Activated gamma-delta T cell (primary cell): Measurements from ENCODE around the gene HEXB.

Experiments used
- DNase-seq: peaks from one replicate; lab custom pipeline; 2025; lab: John Stamatoyannopoulos, UW
- total RNA-seq, 2 donors: gene quantifications; one replicate each; lab custom pipeline; 2026; lab: John Stamatoyannopoulos, UW

HEXB gene
- 50.5 to 62.8 reads per million in 2 donors for total RNA-seq

DNA sequence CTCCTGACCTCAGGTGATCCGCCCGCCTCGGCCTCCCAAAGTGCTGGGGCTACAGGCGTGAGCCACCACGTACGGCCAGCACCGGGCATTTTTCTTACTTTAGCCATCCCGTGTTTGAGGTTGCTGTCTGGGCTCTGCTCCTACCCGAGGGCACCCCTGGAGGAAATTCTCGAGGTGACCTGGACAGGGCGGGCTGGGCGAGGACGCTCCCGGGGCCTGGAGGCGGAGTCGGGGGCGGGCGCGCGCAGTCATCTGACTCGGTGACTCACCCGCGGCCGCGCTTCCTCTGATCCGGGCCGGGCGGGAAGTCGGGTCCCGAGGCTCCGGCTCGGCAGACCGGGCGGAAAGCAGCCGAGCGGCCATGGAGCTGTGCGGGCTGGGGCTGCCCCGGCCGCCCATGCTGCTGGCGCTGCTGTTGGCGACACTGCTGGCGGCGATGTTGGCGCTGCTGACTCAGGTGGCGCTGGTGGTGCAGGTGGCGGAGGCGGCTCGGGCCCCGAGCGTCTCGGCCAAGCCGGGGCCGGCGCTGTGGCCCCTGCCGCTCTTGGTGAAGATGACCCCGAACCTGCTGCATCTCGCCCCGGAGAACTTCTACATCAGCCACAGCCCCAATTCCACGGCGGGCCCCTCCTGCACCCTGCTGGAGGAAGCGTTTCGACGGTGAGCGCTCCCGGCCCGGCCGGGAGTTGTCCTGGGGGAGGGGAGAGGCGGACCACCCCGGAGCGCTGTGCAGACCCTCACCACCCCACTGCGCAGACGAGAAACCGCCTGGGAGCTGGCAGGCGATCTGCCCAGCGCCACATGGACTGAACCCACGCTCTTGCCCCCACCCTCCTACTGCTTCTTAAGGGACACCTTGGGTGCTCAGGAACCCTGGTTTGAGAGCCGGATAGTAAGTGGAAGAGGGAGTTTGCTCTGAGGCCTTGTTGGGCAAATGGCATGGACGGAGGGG, at the start of gene HEXB:
HEXB (plus strand) TSS at position 334 of the 952 bp plus-strand sequence; CDS start at position 362, 28 bp downstream.
- peak; percentile 72 for DNase-seq

DNA sequence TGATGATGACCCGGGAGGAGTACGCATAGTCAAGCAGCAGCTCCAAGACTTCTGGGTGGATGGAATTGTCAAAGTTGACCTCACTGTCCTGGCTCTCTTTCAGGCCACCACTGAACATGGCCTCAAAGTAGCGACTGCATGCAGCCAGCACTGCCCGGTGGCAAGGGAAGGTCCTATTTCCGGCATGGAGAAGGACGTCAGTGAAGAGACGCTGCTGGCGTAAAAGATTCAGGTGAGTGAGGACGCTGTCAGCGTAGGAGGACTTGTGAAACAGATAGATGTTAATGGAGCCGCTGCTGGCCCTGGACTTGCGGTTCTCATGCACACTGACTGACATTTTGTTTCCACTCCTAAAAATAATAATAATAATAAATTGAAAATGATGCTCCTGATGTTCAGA, 48.9 kb upstream of the HEXB start:
- DNase-seq = no peak

DNA sequence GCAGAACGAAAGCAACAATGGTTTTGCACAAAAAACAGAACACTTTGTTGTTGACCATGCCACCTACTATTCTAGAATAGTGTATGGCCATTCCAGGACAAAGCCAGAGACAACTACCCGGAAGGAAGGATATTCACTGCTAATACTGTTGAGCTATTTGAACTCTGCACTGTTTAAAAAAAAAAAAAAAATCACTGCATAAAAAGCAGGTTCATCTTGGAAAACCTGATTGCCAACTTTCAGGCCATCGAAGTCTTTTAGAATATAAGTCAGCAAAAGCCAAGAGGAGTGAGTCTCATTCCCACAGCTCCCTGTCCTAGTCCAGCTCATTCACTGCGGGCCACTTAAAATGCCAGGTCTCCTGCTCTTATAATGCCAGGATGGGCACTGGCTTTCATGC, 48.5 kb upstream of the HEXB start:
- DNase-seq = no peak

DNA sequence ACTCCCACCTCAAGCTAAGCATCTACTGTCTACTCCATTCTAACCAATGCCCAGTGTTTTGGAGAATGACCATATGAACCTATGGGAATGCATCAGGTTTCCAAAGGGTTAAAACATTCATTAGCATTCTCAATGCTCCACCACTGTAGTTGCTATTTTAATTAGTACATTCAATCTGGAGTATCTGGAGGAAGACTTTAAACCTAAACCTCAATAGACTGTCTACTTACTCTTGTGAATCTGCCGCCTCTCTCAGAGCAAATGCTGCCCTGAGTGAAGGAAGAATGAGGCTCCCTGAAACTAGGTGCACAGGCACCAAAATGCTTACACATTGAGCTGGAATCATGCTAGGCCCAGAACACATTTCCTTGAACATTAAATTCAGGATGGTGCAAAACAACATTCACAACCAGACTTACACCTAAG, 46.5 kb upstream of the HEXB start:
- no peak for DNase-seq

DNA sequence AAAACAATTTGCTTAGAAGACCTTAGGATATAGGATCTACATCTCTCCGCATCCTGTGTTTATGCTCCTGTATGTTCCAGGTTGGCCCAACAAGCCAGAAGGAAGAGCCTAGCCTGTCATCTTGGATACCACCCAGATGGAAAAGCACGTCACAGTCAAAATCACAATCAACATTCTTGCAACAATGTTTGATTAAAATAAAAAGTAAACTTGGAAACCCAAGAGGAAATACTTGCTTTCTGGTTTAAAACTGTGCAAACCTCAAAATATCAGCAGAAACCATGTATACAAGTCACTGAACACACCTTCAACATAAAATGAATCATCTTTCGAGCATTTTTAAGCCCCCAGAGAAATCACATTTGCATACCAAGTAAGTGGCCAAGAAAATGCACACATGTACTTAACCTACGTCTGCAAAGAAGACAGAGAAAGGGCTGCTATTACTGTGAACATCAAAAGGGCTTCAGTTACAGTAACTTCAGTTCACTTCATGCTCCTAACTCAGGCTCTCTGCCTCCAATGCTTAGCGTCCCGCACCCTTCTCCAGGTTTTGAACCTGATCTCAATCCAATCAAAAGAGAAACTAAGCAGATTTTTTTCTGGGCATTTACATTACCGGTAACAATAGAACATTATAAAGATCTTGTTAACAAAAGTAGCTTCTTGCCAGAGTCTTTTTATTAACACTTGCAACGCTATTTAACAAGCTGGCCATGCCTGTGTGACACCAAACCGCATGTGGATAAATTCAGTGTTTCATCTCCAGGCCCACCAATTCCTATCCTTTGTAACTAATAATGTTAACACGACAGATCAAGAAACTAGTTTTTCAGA, 45.8 kb upstream of the HEXB start:
- DNase-seq = no peak

DNA sequence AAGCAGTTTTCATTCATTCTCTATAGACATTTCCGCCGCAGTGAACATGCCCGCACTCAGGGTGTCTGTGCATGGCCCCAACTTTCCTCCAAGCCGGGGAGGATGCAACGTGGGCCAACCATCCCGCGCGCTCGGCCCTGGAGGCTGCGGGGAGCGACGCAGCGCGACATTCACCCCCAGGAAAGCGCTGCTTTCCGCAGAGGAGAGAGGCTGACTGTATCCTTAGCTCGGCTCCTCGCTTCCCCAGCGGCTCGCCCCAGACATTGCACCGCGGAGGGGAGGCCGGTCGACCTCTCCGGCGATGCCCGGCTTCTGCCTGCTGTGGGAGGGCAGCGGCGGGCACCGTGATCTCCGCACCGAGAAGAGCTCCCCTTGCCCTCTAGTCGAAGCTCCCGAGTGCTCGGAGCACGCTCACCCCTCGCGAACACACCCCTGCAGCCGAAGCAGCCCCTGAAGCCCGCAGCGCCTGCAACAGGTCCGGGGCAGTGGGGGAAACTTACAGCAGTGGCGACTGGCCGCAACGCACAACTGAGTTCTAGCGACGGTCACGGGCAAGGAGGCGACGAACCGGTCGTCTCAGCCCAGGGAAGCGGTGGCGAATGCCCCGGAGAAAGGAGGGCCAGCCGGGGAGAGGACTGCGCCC, 45.1 kb upstream of the HEXB start:
- peak; percentile 26 for DNase-seq

DNA sequence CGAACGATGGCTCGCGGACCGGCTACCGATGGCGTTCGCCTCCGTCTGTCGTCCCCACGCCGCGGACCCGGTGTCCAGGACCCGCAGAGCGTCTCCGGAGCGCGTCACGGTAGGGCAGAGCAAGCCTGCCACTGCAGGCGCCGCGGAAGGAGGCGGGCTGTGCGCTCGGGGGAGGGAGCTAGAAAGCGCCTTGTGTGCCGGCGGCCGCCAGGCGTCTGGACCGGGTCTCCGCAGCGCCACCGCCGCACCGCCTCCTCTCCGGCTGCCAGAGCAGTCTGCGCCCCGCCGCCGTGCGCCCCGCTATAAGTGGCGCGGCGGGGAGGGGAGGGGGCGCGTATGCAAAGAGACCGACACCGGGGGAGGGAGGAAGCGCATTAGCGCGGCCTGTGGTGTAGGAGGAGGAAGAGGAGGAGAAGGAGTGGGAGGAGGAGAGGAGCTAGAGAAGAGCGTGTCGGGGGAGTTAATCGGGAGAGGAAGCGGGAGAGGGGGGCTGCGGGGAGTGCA, 44.5 kb upstream of the HEXB start, which contains the start of gene ENC1:
ENC1 (minus strand) TSS at position 279 of the 504 bp plus-strand sequence. CDS start 4,243 bp downstream, outside the sequence.
- peak; percentile 64 for DNase-seq

DNA sequence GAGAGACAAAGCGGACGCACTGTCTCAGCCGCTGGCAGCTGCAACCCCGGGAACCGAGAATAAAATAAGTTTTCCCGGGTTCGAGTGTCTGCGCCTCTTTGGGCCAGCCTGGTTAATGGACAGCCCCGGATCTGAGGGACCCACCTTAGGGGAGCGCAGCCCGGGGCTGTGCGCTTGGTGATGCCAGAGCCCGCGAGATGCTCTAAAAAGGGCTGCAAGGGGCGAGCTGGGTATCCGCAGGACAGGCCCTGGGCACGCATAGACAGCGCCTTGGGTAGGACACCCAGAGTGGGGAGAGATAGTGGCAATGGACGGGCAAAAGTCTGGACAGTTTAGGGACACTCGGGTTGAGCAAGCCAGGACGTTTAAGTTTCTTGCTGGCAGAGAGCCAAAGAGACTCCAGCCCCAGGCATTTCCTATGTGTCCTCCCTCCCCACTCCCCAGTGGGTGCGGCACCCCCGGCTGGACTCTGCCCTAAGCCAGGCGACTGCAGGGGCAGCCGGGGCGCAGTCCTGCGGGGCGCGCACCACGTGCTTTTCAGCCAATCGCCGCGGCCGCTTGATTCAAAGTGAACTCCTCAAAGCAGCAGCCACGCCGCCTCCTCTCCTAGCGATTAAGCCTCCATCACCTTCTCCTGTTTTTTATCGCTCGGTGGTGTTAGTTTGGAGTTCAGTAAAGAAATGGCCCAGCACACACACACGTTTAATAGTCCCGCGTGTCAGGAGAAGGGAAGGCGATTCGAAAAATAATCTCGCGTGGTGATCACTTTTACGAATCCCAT, 43.9 kb upstream of the HEXB start:
- DNase-seq = peak; percentile 18

DNA sequence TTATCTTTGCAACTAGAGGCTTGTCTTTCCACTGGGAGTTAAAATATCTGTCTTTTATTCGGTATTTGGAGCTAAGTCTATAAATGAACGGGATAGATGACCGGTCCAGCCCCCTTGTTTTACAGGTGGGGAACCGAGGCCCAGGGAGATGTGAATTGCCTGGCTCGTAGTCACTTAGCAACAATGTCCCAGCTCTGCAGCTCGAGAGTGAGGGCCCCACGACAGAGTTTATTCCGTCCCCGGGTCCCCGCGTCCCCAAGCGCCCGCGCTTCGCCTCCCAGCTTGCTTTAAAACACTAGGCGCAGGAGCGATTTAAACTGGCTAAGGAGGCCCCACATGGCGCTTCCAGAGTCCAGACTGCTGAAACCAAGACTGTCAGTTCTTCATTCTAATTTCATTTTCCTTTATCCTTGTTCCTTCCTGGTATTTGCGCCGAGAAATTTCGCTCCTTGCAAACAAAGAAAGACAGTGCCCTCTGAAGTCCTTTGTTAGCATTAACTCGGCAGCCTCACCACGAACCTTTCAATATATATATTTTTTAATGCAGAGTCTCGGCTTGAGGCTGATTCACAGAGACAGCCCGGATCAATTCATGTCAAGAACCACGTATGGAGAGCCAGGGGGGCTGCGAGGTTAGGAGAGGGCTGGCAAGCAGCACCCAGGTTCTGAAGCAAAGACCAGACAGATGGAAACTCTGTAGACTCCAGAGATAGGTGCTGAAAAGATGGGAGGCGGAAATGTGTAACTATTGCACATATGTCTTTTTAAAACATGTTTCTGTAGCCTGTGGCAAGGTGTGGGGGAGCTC, 43.1 kb upstream of the HEXB start:
- peak; percentile 7 for DNase-seq

DNA sequence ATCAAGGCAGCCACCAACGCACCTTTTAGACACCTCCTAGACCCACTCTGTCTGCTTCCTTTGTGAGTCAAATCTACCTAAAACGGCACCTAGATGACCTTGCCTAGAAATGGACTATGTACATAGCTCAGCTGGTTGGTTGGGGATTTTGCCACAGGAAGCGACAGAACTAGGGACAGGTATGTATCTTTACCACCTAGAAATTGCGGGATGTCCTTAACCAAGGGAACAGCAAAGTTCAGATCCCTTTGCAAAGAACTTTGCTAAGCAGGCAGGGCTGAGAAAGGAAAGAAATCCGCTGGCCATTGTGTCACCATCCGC, 42.5 kb upstream of the HEXB start:
- no peak for DNase-seq

DNA sequence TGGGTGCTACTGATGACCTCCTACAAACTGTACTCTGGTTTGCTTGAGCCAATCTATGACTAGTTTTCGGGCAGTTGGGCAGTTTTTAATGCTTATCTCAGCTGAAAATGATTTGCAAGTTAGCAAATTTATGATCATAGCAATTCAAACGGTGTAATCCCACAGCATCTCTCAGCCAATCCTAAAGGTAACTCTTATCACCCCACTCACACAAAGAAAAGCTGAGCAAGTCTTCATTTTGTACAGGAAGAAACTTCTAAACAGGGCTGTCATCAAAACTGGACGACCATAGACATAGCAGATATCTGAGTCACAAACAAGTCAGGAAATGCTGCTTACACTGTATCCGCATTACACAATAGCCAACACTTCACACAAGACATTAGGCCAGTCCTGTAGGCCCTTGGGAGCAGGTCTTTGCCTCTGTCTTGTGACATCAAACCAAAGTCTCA, 41.9 kb upstream of the HEXB start:
- DNase-seq = no peak

DNA sequence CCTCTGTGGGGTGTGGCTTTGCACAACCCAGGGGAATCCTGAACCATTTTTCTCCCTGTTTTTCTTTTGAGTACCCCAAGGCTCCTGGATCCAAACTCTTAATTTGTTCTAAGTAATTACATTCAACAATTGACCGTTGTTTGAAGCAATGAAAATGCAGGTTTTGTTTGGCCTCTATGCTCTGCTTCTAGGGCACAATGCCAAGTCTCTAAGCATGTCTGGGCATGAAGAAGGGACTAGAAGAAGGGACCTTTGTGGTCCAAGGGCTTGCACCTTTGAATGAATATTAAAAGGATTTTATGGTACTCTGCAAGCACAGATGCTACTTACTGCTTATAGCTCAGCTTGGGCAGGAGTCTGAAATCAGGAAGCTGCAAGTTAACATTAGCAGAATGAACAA, 37.9 kb upstream of the HEXB start:
- no peak for DNase-seq

DNA sequence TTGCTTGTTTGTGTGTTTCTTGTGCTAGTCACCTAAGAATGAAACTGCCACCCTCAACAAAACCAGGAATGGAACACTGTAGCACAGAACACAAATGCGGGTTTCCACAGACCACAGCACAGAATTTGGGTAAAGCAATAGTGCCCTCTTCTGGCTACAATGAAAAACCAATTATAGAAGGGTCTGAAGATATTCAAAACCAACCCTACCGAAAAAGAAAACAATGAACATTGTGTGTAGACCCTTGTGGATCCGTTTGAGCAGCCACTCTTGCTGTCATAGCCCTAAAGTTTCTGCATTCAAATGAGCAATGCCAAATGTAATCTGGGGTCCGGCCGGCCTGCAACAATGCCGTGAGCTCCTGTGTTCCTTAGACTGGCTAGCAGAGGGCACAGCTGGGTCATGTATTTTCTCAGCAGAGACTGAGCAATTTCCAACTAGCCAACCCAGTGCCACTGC, 36.2 kb upstream of the HEXB start:
- no peak for DNase-seq

DNA sequence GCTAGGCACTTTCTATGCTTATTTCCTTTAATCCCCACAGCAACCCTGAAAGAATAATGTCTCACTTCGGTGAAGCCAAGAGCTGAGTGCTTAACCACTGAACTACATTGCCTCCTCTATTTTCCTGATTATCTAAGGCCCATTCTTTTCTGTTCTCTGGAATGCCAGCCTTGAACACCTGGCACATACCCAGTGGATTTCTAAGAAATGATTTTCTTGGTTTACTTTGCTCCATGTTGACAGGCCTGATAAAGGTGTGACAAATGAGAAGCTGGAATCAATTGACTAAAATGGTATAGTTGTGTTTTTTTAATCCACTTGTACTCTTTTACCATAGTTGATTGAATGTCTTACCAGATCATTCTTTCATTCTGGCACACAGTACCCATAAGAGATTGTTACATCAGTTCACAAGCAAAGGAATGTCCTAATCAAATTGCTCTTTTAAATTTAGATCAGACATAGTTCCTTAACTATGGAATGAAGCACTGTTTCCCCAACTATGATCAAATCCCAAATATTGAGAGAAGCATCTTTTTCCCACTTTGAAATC, 35.5 kb upstream of the HEXB start:
- DNase-seq = no peak

DNA sequence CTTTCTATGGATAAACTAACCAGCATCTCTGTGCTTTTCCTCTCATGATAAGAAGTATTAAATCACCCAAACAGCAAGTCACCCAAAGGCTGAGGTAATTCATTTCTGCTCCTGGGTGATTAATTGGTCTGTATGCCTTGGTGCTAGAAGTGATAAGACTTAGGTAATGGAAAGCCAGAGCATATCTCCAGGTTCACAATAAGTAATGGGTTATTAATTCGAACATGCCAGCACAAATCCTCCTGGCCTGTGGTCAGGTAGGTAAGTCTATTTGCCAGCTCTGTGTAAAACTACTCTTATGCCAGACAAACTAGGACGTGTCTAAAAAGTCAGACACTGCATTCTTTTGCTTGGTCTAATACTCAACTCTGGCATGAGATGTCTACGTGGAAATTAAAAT, 33.3 kb upstream of the HEXB start:
- DNase-seq = no peak

DNA sequence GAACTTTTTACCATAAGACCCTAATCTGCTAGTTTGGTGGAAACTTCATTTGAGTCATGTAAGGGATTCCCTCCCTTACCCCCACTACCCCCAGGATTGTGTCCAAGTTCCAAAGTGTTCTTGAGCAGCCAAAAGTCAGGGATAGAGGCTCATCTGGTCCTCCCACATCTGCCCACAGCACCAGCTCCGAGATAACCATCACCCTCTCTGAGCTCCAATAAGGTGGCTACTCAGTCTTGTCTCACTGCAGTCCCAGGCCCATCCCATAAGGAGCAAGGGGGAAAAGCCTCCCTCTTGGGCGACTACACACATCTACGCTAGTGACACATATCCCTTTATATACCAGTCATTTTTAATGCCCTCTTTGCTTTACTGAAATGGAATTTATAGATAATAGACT, 32.5 kb upstream of the HEXB start:
- DNase-seq = no peak

DNA sequence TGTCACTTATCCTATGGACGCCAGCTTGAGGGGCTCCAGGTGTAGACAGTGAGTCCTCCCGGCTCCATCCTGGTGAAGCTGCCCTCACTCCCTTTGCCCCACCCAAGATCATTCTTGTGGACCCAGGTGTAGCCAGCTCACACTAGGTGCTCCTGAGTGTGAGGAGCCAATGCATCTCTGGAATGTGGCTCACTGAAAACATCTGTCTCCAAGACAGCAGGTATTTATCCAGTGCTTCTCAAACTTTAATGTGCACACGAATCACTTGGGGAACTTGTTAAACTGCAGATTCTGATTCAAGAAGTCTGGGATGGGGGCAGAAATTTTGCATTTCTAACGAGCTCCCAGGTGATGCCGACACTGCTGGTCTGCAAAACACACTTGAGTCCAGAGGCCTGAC, 31.0 kb upstream of the HEXB start:
- no peak for DNase-seq

DNA sequence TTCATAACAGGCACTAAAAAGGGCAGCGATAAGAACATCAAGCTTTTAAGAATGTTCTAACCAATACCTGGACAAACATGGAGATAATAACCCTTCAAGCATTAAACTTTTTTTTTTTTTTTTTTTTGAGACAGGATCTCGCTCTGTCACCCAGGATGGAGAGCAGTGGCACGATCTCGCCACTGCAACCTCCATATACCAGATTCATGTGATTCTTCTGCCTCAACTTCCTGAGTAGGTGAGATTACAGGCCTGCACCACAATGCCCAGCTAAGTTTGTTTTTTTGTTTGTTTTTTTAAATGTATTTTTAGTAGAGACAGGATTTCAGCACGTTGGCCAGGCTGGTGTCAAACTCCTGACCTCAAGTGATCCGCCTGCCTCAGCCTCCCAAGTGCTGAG, 29.8 kb upstream of the HEXB start:
- no peak for DNase-seq

DNA sequence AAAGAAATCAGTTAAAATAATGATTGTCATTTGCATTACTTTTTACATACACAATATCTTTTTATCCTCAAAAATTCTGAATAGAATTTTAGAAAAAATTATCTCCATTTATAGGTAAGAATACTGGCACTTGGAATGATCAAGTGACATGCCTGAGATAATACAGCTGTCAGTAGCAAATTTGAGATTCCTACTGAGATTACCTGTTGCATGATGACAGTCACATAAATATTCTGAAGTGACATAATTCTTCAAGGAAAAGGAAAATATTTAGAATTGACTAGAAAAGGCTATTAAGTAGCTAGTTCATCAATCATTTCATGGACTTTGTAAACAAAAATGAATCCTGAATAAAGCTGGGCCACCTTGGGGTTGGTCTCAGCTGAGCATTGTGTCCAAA, 29.3 kb upstream of the HEXB start:
- no peak for DNase-seq

DNA sequence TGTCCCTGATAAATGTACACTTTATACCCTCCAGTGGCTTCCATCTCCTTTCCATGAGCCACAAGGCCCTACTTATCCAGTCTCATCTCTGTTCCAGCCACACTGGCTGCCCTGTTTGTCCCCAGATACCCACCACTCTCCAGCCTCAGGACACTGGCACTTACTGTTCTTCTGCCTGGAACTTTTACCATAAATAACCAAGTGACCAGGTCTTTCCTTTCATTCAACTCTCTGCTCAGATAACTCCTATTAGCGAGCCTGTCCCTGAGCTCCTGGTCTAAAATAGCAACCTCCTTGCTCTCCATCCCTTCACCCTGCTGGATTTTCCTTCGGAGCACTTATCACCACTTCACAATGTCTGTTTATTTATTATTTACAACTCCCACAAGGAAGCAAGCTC, 27.9 kb upstream of the HEXB start:
- DNase-seq = no peak
